ENCODE data around the gene PRMT7.

PRMT7 gene

GRCh38 chr16:68371276-68371651, 60.4 kb downstream of the PRMT7 start:
- no peak overlapping the region for H2AFZ ChIP-seq (ENCODE audit: low read length)
- H3K4me2 ChIP-seq (ENCODE audit: low read depth, low read length, poor library complexity, severe bottlenecking) = no peak overlapping the region
- no peak overlapping the region for H3K4me3 ChIP-seq (ENCODE audit: low read length, poor library complexity, severe bottlenecking)
- 0 out of 2 replicates have a peak, but pooled peaks cover 3% of the 10 kb centered on the region for H3F3A ChIP-seq (ENCODE audit: low read depth)
- H3K79me2 ChIP-seq (ENCODE audit: insufficient read depth, low read length) = no peaks in the 10 kb centered on the region
- no peak overlapping the region for H3K9ac ChIP-seq (ENCODE audit: low read depth, low read length, poor library complexity, severe bottlenecking)
- H3K9me3 ChIP-seq (ENCODE audit: insufficient read depth, low read depth, low read length) = no peaks in the 10 kb centered on the region
- TF ChIP-seq EZH2phosphoT487 (IDR thresholded peaks at IDR 0.05; ENCODE audit: borderline replicate concordance) (no peak), CTCF (conservative IDR thresholded peaks at IDR 0.05; ENCODE audit: low read length) (no peak)
- no peaks in the 10 kb centered on the region for H3K36me3 ChIP-seq (ENCODE audit: insufficient read depth, low read length)
- no peaks in the 10 kb centered on the region for H4K20me1 ChIP-seq (ENCODE audit: insufficient read depth, low read length, poor library complexity, severe bottlenecking)
- H3K9me2 ChIP-seq (replicated peaks; ENCODE audit: low read depth, low read length) = no peaks in the 10 kb centered on the region
- H3K4me1 ChIP-seq (ENCODE audit: insufficient read depth, low read length, poor library complexity, severe bottlenecking) = peaks cover 43% of the 10 kb centered on the region
- H3K27me3 ChIP-seq (ENCODE audit: insufficient read depth, low read length, poor library complexity, severe bottlenecking) = no peaks in the 10 kb centered on the region

GRCh38 chr16:68371706-68372380, 61.0 kb downstream of the PRMT7 start:
- H2AFZ ChIP-seq (ENCODE audit: low read length) = no peak overlapping the region
- no peaks in the 10 kb centered on the region for H4K20me1 ChIP-seq (ENCODE audit: insufficient read depth, low read length, poor library complexity, severe bottlenecking)
- no peaks in the 10 kb centered on the region for H3K27me3 ChIP-seq (ENCODE audit: insufficient read depth, low read length, poor library complexity, severe bottlenecking)
- TF ChIP-seq EZH2phosphoT487 (IDR thresholded peaks at IDR 0.05; ENCODE audit: borderline replicate concordance) (no peak), CTCF (conservative IDR thresholded peaks at IDR 0.05; ENCODE audit: low read length) (no peak)
- H3K79me2 ChIP-seq (ENCODE audit: insufficient read depth, low read length) = no peaks in the 10 kb centered on the region
- H3F3A ChIP-seq (ENCODE audit: low read depth) = 0 out of 2 replicates have a peak, but pooled peaks cover 3% of the 10 kb centered on the region
- no peak overlapping the region for H3K9ac ChIP-seq (ENCODE audit: low read depth, low read length, poor library complexity, severe bottlenecking)
- peaks cover 43% of the 10 kb centered on the region for H3K4me1 ChIP-seq (ENCODE audit: insufficient read depth, low read length, poor library complexity, severe bottlenecking)
- no peaks in the 10 kb centered on the region for H3K9me3 ChIP-seq (ENCODE audit: insufficient read depth, low read depth, low read length)
- no peak overlapping the region for H3K4me2 ChIP-seq (ENCODE audit: low read depth, low read length, poor library complexity, severe bottlenecking)
- no peaks in the 10 kb centered on the region for H3K36me3 ChIP-seq (ENCODE audit: insufficient read depth, low read length)
- H3K4me3 ChIP-seq (ENCODE audit: low read length, poor library complexity, severe bottlenecking) = no peak overlapping the region
- H3K9me2 ChIP-seq (replicated peaks; ENCODE audit: low read depth, low read length) = no peaks in the 10 kb centered on the region

GRCh38 chr16:68372381-68372720, 61.5 kb downstream of the PRMT7 start:
- no peak overlapping the region for H2AFZ ChIP-seq (ENCODE audit: low read length)
- H3F3A ChIP-seq (ENCODE audit: low read depth) = 0 out of 2 replicates have a peak, but pooled peaks cover 3% of the 10 kb centered on the region
- H3K9ac ChIP-seq (ENCODE audit: low read depth, low read length, poor library complexity, severe bottlenecking) = no peak overlapping the region
- no peaks in the 10 kb centered on the region for H3K9me2 ChIP-seq (replicated peaks; ENCODE audit: low read depth, low read length)
- H3K79me2 ChIP-seq (ENCODE audit: insufficient read depth, low read length) = no peaks in the 10 kb centered on the region
- H3K9me3 ChIP-seq (ENCODE audit: insufficient read depth, low read depth, low read length) = no peaks in the 10 kb centered on the region
- no peaks in the 10 kb centered on the region for H3K27me3 ChIP-seq (ENCODE audit: insufficient read depth, low read length, poor library complexity, severe bottlenecking)
- no peaks in the 10 kb centered on the region for H3K36me3 ChIP-seq (ENCODE audit: insufficient read depth, low read length)
- peaks cover 40% of the 10 kb centered on the region for H3K4me1 ChIP-seq (ENCODE audit: insufficient read depth, low read length, poor library complexity, severe bottlenecking)
- no peaks in the 10 kb centered on the region for H4K20me1 ChIP-seq (ENCODE audit: insufficient read depth, low read length, poor library complexity, severe bottlenecking)
- H3K4me3 ChIP-seq (ENCODE audit: low read length, poor library complexity, severe bottlenecking) = no peak overlapping the region
- no peak overlapping the region for H3K4me2 ChIP-seq (ENCODE audit: low read depth, low read length, poor library complexity, severe bottlenecking)
- TF ChIP-seq CTCF (conservative IDR thresholded peaks at IDR 0.05; ENCODE audit: low read length) (no peak), EZH2phosphoT487 (IDR thresholded peaks at IDR 0.05; ENCODE audit: borderline replicate concordance) (no peak)
